Measurements from ENCODE around the gene ALX1. TPM values are rescaled to one million over a fixed set of nuclear protein-coding genes. Genes with fewer than 3 reads are reported as not detected.

Gene ALX1
- total RNA-seq, 6 experiments from 2014 or later = not detected

- H3K27me3 Mint-ChIP-seq (ENCODE audit: insufficient read depth) = no peaks in the 10 kb centered on the region
- H3K4me1 Mint-ChIP-seq (ENCODE audit: low read depth) = no peaks in the 10 kb centered on the region
- H3K36me3 Mint-ChIP-seq (ENCODE audit: low read depth) = no peaks in the 10 kb centered on the region
- no peak for DNase-seq
- no peak for TF ChIP-seq CTCF (IDR thresholded peaks at IDR 0.05)
- no peaks in the 10 kb centered on the region for H3K9me3 Mint-ChIP-seq
- H3K4me3 Mint-ChIP-seq = no peak overlapping the region
- no peak overlapping the region for H3K27ac Mint-ChIP-seq
Measured at GRCh38 chr12:85260447-85260846, 19.6 kb upstream of the ALX1 start.

GRCh38 chr12:85260896-85261295 lies 19.1 kb upstream of the ALX1 start:
- Mint-ChIP-seq H3K9me3 (no peaks in the 10 kb centered on the region), H3K27ac (no peak overlapping the region), H3K27me3 (ENCODE audit: insufficient read depth) (no peaks in the 10 kb centered on the region), H3K36me3 (ENCODE audit: low read depth) (no peaks in the 10 kb centered on the region), H3K4me1 (ENCODE audit: low read depth) (no peaks in the 10 kb centered on the region), H3K4me3 (no peak overlapping the region)
- DNase-seq = no peak
- no peak for TF ChIP-seq CTCF (IDR thresholded peaks at IDR 0.05)

GRCh38 chr12:85266356-85266755 lies 13.7 kb upstream of the ALX1 start:
- no peaks in the 10 kb centered on the region for H3K27me3 Mint-ChIP-seq (ENCODE audit: insufficient read depth)
- no peaks in the 10 kb centered on the region for H3K36me3 Mint-ChIP-seq (ENCODE audit: low read depth)
- DNase-seq = no peak
- no peak overlapping the region for H3K4me3 Mint-ChIP-seq
- no peaks in the 10 kb centered on the region; the same call in 1 of the 2 replicates for H3K9me3 Mint-ChIP-seq
- H3K4me1 Mint-ChIP-seq (ENCODE audit: low read depth) = no peaks in the 10 kb centered on the region
- no peak for TF ChIP-seq CTCF (IDR thresholded peaks at IDR 0.05)
- no peak overlapping the region for H3K27ac Mint-ChIP-seq

GRCh38 chr12:85273381-85274314 lies 6.4 kb upstream of the ALX1 start:
- Mint-ChIP-seq H3K9me3 (no peaks in the 10 kb centered on the region; the same call in 1 of the 2 replicates), H3K27ac (no peak overlapping the region), H3K27me3 (ENCODE audit: insufficient read depth) (peaks cover 6% of the 10 kb centered on the region; the same call in 1 of the 2 replicates), H3K36me3 (ENCODE audit: low read depth) (no peaks in the 10 kb centered on the region), H3K4me3 (no peak overlapping the region), H3K4me1 (ENCODE audit: low read depth) (no peaks in the 10 kb centered on the region)
- TF ChIP-seq CTCF (IDR thresholded peaks at IDR 0.05) = no peak
- no peak for DNase-seq

- Mint-ChIP-seq H3K27me3 (ENCODE audit: insufficient read depth) (peaks cover 6% of the 10 kb centered on the region; the same call in 1 of the 2 replicates), H3K36me3 (ENCODE audit: low read depth) (no peaks in the 10 kb centered on the region), H3K9me3 (no peaks in the 10 kb centered on the region), H3K4me3 (no peak overlapping the region), H3K27ac (no peak overlapping the region), H3K4me1 (ENCODE audit: low read depth) (no peaks in the 10 kb centered on the region)
- DNase-seq = no peak
- TF ChIP-seq CTCF (IDR thresholded peaks at IDR 0.05) = no peak
Measured at GRCh38 chr12:85274315-85274651, 5.7 kb upstream of the ALX1 start.

Measured in HFFc6 (cell line).